OCI-M2 (cell line): ENCODE measurements around the gene CYCS.

Source experiments
- DNase-seq: peaks from one replicate; lab custom pipeline; 2025; ENCODE audit not compliant: unreplicated experiment; lab: John Stamatoyannopoulos, UW

Gene CYCS

GRCh38 chr7:25073451-25073850 lies 51.6 kb downstream of the CYCS start:
- DNase-seq, result no peak
